Stimulated activated CD4-positive, alpha-beta T cell treated with anti-CD3 and anti-CD28 coated beads, Interleukin-15, amount 100 ng/mL, for 24 hours (primary cell): ENCODE measurements around the gene ONECUT2.
A peak's percentile ranks its signal among the peaks of the same experiment; 100 is the strongest.

Experiments used
- DNase-seq: peaks from one replicate; pipeline ENCODE4 v3.0.0-alpha.2; 2020

Gene ONECUT2

DNA sequence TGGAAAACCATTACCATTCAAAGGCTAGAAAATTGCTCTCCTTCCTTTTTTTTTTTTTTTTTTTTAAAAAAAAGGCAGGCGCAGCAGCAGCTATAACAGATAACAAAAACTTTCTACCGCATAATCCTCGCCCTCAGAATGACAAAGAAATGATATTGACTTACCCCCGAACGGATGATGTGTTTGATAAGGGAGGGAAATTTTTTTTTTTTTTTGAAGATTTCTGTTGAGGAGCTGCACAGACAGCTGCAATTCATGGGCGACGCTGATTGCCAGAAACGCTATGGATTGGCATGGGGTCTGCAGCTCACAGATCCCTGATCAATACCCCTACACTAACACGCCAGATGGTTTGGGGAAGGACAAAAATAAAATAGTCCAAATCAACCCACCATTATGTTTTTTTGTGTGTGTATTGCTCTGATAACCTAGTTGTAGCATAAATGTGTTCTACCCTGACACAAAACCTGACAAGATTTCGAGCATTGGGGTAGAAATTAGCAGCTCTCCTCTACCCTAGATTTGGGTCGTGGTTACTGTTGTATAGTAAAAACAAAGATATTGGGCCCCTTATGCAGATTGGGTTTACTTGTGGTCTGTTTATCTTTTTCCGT, 3.6 kb upstream of the ONECUT2 start:
- no peak for DNase-seq

DNA sequence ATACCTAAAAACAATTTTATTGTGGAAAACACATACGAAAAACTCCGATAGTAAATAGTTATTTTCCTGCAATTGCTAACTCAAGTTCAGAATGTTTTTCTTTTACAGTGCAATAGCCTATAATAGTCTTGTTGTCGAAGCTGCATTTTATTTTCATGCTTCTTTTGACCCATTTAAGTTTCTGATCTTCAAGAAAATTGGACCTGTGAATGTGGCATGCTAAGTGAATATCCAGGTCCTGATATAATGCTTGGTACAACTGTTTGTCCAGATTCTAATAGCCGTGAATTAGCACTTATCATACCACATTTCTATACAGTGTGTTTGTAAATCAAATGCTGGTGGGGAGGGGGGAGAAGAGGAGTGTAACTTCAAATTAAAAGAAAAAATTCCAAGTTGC, 3.0 kb upstream of the ONECUT2 start:
- no peak for DNase-seq

- DNase-seq, result no peak
Observed at GRCh38 chr18:57432751-57433400, 2.3 kb upstream of the ONECUT2 start.

DNA sequence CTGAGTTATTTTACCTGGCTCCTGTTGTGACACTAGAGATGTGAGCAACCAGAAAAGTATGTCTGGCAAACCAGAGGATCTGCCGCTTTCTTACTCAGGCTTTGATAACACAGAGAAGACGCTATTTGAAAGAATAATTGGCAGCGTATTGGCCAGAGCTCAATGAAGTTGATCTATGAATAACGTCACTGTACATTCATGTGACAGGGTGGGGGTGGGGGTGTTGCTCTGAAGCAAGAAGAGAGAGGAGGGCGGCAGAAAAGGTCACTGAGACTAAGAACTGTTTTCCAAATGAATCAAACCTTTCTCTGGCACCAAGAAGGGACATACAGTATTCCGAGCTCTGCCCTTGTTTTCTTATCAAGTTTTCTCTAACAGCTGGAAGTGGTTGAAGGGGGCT, 1.7 kb upstream of the ONECUT2 start:
- no peak for DNase-seq

- no peak for DNase-seq
Observed at GRCh38 chr18:57433934-57434535, 1.1 kb upstream of the ONECUT2 start.

DNA sequence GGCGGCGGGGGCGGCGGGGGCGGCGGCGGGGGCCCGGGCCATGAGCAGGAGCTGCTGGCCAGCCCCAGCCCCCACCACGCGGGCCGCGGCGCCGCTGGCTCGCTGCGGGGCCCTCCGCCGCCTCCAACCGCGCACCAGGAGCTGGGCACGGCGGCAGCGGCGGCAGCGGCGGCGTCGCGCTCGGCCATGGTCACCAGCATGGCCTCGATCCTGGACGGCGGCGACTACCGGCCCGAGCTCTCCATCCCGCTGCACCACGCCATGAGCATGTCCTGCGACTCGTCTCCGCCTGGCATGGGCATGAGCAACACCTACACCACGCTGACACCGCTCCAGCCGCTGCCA, 644 bp downstream of the ONECUT2 start:
- no peak for DNase-seq

DNA sequence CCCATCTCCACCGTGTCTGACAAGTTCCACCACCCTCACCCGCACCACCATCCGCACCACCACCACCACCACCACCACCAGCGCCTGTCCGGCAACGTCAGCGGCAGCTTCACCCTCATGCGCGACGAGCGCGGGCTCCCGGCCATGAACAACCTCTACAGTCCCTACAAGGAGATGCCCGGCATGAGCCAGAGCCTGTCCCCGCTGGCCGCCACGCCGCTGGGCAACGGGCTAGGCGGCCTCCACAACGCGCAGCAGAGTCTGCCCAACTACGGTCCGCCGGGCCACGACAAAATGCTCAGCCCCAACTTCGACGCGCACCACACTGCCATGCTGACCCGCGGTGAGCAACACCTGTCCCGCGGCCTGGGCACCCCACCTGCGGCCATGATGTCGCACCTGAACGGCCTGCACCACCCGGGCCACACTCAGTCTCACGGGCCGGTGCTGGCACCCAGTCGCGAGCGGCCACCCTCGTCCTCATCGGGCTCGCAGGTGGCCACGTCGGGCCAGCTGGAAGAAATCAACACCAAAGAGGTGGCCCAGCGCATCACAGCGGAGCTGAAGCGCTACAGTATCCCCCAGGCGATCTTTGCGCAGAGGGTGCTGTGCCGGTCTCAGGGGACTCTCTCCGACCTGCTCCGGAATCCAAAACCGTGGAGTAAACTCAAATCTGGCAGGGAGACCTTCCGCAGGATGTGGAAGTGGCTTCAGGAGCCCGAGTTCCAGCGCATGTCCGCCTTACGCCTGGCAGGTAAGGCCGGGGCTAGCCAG, 1.2 kb downstream of the ONECUT2 start:
- peak; percentile 13 for DNase-seq

DNA sequence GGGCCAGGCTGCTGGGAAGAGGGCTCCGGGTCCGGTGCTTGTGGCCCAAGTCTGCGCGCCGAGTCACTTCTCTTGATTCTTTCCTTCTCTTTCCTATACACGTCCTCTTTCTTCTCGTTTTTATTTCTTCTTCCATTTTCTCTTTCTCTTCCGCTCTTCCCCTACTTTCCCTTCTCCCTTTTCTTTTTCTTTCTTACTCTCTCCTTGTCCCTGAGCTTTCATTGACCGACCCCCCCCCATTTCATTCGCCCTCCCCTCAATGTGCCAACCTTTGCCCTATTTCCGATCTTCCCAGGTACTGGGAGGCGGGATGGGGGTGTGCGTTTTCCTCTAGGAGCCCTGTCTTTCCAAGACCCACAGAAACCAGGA, 1.8 kb downstream of the ONECUT2 start:
- no peak for DNase-seq

DNA sequence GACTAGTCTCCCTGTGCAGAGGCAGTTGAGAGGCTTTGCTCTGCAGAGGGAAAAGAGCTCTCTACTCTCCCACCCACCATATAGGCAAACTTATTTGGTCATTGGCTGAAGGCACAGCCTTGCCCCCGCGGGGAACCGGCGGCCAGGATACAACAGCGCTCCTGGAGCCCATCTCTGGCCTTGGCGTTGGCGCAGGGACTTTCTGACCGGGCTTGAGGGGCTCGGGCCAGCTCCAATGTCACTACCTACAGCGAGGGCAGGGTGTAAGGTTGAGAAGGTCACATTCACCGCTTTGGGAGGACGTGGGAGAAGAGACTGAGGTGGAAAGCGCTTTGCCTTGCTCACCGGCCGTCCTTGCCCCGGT, 2.2 kb downstream of the ONECUT2 start:
- DNase-seq, result peak; percentile 5

- DNase-seq, result peak; percentile 89
Observed at GRCh38 chr18:57437766-57438671, 2.8 kb downstream of the ONECUT2 start.

GRCh38 chr18:57438743-57439608, 3.8 kb downstream of the ONECUT2 start:
- DNase-seq, result peak; percentile 11

DNA sequence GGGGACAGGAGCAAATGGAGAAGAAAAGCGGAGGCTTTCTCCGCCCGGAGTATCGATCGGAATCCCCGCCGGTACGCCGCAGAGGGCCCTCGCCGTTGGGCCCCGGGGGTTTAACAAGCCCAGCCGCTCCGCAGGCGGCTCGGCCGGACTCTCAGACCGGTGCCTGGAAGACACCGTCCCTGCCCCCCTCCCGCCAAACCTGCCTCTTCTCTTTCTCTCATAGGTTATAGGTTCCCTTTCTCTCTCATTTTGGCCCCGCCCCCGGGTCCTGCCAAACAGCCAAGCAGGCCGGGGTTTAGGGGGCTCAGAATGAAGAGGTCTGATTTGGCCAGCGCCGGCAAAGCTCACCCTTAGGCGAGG, 4.4 kb downstream of the ONECUT2 start:
- peak; percentile 12 for DNase-seq

DNA sequence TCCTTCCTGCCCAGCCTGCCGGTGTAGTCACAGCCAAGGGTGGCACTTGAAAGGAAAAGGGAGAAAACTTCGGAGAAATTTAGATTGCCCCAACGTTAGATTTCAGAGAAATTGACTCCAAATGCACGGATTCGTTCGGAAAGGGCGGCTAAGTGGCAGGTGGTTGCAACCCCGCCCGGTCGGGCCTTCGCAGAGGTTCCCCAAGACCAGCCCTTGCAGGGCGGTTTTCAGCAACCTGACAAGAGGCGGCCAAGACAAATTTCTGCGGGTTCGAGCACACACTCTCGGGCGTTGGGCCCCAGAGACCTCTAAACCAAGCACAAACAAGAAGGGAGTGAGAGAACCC, 4.8 kb downstream of the ONECUT2 start:
- DNase-seq, result peak; percentile 2

DNA sequence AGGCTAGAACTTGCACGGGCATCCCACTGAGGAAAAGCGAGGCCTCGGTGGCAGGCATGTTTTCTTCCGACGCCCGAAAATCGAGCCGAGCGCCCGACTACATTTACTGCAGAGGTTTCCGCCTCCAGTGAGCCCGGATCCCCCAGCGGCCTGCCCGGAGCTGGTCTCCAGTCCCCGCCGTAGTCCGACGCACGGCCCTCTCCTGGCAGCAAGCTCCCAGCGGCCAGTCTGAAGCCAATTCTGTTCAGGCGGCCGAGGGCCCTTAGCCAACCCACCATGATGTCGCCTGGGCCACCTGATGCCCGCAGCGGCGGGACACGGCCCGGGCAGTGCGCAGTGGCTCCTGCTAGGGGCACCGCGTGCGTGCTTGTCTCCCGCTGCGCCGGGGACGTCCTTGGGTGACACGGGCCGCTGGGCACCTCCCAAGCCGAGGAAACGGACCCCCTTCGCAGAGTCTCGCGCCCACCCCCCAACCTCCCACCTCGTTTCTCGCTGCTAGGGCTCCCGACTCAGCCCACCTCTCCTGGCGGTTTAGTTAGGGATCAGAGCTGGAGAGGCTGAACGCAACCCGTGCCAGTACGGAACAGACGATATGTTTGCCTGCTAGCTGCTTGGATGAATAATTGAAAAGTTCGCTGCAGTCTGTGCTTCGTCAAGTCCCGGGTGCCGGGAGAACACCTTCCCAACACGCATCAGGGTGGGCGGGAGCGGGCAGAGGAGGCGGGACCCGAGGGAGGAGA, 5.3 kb downstream of the ONECUT2 start:
- DNase-seq, result peak; percentile 14

GRCh38 chr18:57441071-57441794, 6.1 kb downstream of the ONECUT2 start:
- peak; percentile 53 for DNase-seq

DNA sequence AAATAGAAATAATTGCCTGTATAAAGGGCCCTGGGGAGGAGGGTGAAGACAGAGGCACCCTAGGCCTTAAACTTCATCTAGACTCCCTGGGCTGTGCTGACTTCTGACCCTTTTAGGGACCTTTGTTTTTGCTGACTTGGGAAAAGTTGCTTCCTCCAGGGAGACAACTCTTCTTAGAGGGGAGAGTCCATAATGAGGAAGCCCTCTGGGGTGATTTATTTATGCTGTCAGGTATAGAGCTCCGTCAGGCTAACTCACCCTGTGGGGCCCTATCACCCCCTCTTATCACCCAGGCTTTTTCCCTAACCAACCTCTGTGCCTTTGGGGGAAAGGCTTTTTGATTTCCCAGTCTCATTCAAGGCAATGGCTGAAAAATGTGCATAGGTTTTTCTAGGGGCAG, 8.1 kb downstream of the ONECUT2 start:
- no peak for DNase-seq

- DNase-seq, result no peak
Observed at GRCh38 chr18:57443702-57444101, 8.5 kb downstream of the ONECUT2 start.

DNA sequence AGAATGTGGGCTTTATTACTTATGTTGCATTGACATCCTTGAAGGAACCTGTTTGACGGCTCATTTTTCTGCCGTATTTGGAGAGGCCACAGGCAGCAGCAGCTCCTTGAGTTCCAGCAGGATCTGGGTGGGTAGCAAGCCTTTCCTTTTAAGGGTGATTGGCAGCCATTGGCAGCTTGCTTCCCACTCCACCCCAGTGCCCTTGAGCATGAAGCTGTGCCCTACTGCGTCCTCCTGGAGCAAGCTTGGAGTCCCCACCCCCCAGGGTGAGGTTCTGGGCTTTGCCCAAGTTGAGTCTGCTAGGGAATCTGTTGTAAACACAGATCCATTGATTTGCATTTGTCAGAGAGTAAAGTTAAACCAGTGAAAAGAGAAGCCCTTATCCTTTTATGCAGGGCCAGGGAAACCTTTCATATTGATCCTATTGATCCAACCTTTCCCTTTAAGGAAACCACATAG, 9.2 kb downstream of the ONECUT2 start:
- no peak for DNase-seq

- DNase-seq, result no peak
Observed at GRCh38 chr18:57445488-57446319, 10.5 kb downstream of the ONECUT2 start.

DNA sequence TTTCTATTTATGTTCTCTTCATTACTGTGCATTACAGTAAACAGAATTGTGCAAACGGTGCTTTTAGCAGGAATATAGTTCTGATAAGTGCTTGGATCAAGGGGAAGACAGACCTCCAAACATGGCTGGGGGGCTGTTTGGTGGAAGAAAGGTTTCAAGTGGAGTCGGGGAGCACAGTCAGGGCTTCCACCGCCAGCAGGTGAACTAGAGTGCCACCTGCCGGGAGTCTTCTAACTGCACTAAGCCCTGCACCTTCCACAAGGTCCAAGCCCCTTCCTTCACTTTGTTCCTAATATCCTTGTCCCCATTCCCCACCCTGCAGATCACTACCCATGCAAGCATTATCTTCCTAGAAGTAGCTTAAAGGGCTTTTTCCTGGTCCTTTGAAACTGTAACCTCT, 11.1 kb downstream of the ONECUT2 start:
- peak; percentile 42 for DNase-seq
